GM10266 (cell line): Measurements from ENCODE around the gene ABCA13.

Experiments used
- DNase-seq: peaks from one replicate; pipeline ENCODE4 v3.0.0; 2012; ENCODE audit errors: extremely low spot score
- TF ChIP-seq, protein P1 (sequence below): IDR thresholded peaks from 2 replicates; pipeline ENCODE4 v1.5.1; 2012; ENCODE audit warnings: mild to moderate bottlenecking, low read depth; ENCODE audit not compliant: control insufficient read depth, insufficient read depth; ENCODE audit errors: missing control alignments

ABCA13 gene

DNA sequence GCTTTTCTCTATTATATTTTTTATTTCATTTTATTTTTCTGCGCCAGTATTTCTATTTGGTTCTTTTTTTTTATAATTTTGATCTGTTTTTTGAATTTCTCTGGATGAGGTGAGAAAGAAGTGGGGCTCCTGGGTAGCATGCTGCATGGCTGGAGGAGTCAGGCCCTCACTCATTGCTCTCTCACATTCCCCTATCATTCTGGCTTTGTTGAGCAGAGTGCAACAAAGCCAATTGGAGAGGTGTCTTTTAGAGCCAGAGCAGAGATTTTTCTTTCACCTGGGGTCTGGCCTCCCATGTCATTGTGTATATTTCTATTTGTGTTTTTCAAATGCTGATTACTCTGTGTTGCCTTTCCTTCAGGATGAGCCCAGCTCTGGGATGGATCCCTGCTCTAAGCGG is 423.1 kb downstream of the ABCA13 start:
- no peak for DNase-seq

GRCh38 chr7:48595756-48596155 is 424.5 kb downstream of the ABCA13 start:
- TF ChIP-seq, protein P1, sequence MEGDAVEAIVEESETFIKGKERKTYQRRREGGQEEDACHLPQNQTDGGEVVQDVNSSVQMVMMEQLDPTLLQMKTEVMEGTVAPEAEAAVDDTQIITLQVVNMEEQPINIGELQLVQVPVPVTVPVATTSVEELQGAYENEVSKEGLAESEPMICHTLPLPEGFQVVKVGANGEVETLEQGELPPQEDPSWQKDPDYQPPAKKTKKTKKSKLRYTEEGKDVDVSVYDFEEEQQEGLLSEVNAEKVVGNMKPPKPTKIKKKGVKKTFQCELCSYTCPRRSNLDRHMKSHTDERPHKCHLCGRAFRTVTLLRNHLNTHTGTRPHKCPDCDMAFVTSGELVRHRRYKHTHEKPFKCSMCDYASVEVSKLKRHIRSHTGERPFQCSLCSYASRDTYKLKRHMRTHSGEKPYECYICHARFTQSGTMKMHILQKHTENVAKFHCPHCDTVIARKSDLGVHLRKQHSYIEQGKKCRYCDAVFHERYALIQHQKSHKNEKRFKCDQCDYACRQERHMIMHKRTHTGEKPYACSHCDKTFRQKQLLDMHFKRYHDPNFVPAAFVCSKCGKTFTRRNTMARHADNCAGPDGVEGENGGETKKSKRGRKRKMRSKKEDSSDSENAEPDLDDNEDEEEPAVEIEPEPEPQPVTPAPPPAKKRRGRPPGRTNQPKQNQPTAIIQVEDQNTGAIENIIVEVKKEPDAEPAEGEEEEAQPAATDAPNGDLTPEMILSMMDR: no peak
- DNase-seq: no peak

More for the DNA sequence above, 423.1 kb downstream of the ABCA13 start:
- TF ChIP-seq, protein P1: no peak

- TF ChIP-seq, protein P1: no peak
- DNase-seq: no peak
Observed at GRCh38 chr7:48610705-48611104, 439.4 kb downstream of the ABCA13 start.

GRCh38 chr7:48611993-48612392 is 440.7 kb downstream of the ABCA13 start:
- TF ChIP-seq, protein P1: no peak
- no peak for DNase-seq

DNA sequence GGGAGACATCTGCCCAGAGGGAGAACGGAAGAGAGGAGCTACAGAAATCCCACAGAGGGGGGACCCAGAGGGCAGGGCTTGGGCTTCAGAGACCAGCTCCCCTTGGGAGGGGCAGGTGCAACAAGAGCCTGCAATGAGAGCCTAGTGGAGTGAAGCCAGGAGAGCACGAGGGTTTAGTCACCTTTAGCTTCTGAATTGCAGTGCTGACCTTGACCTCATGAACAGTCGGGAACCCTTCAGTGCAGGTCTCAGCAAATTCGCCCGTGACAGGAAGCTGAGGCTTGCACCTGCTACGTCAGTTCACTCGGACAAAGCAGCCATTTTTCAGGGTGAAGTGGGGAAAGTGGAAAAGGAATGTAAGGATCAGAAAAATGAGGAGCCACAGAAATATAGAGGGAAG is 446.2 kb downstream of the ABCA13 start:
- TF ChIP-seq, protein P1: no peak
- DNase-seq: no peak

DNA sequence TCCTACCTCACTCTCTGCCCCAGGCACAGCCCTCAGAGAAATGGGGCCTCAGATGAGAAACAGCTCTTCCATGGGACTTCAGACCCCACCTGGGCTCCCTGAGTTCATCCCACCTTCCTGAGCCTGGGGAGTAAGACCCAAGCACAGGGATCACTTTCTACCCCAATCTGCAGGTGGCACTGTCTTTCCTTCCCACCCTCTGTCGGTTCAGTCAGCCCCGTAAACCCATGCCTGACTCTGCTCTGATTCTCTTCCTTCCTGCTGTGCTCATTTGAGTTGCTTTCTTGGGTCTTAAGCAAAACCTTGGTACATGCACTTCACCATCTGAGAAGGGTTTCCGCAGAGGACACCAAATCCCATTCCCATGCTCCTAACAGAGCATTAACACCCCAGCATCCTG is 446.7 kb downstream of the ABCA13 start:
- DNase-seq: no peak
- TF ChIP-seq, protein P1: no peak

DNA sequence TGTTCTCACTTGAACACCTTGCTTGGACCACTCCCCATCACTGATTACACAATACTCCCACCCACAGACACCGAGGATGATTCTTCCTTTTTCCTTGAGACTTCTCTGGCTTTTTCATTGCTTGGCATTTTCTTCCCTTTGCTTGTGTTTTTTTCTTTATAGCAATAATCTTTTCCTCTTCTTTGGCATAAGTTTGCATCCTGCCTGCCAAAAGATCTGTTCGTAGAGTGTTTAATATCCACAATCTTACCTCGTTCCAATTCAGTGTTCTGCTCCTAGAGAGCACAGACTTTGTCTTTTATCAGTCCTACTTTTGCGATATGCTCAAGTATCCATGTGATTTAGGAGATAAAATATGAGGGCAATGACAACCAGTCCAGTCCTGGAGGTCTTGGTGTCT is 449.8 kb downstream of the ABCA13 start:
- TF ChIP-seq, protein P1: no peak
- no peak for DNase-seq
